SH-SY5Y (cell line): ENCODE results near the gene DYNLT2B.

Source experiments
- GATA2 ChIP-seq: IDR thresholded peaks from 2 replicates; pipeline ENCODE4 v1.6.1; 2011; ENCODE audit warnings: mild to moderate bottlenecking, low read depth, low read length
- GATA3 ChIP-seq: IDR thresholded peaks from 2 replicates; pipeline ENCODE4 v1.6.1; 2011; ENCODE audit warnings: low read depth, mild to moderate bottlenecking, low read length, moderate library complexity

DNA sequence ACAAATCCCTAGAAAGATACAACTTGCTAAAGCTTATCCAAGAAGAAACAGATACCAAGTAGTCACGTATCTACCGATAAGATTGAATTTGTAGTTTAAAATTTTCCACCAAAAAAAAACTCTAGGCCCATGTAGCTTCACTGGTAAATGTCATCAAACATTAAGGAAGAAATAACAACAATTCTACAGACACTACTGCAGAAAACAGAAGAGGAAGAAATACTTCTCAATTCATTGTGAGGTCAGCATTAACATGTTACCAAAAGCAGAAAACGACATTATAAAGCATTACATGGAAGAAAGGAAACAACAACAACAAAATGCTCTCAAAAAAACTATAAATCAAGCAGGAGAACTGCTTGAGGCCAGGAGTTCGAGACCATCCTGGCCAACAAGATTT, 47.7 kb upstream of the DYNLT2B start:
- no peak for TF ChIP-seq GATA2
- TF ChIP-seq GATA3 = no peak
